HG03139 (cell line): ENCODE measurements around the gene KLRD1.
"Not testable (repeated sequence)": the region's sequence is repeated elsewhere in the genome, so short reads cannot be mapped to it uniquely, and the experiment has no call there.

ENCODE experiments used
- ATAC-seq: cut with Tn5 transposase; IDR thresholded peaks from one replicate; pipeline ENCODE4 v1.9.1; 2021; ENCODE audit not compliant: unreplicated experiment

The KLRD1 gene, protein sequence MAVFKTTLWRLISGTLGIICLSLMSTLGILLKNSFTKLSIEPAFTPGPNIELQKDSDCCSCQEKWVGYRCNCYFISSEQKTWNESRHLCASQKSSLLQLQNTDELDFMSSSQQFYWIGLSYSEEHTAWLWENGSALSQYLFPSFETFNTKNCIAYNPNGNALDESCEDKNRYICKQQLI

DNA sequence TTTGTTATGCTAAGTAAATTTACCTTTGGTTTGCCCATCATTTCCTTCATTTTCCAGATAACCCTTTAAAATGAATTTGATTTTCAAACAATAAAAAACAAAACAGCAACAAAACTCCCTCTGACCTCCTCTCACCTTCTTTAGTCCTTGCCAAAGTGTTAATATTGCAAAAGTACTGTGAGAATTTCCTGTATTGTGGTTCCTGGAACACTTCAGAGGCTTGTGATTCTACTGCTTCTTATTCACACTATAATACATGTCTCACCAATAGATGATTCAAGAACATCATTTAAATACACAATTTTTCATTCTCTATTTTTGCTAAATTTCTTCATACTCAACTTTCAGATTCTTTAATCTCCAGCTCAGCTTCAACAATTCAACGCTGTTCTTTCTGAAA lies at the start of gene KLRD1:
TSS of gene KLRD1 (plus strand) at position 241 of the 400 bp plus-strand sequence. CDS start 208 bp downstream, outside the sequence.
- no peak for ATAC-seq

DNA sequence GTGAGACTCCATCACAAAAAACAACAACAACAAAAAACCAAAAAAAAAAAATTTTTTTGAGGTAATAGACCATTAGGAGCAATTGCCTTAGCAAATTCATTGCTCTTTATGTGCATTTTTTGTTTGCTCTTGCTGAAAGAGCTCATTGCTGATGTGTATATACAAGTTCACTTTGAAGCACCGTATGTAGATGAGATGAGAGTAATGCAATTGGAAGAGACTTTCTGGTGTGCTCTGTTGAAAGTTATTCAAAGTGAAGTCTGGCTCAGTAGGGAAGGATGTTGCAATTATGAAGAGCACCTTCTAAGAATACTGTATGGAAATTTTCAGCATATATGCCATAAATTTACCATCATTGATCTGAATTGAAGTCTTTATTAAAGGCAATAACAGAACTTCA lies 46.7 kb upstream of the KLRD1 start:
- ATAC-seq, result no peak

DNA sequence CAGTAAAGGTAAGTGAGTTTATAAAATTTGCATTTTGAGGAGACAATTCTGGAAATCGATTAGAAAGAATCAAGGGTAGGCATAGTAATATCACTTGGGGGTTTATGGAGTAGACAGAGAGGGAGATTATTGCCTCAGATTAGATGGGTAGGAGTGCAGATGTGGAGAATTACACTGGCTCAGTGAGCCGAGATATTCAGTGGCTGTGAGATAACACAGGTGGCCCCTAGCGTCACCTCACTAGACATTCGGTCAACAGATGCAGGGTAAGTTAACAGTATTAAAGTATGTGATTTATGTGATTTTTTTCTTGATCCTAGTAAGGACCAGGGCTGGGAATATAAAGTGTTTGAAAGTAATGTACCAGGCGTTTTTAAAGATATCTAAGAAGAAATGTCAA lies 39.6 kb upstream of the KLRD1 start:
- no peak for ATAC-seq

DNA sequence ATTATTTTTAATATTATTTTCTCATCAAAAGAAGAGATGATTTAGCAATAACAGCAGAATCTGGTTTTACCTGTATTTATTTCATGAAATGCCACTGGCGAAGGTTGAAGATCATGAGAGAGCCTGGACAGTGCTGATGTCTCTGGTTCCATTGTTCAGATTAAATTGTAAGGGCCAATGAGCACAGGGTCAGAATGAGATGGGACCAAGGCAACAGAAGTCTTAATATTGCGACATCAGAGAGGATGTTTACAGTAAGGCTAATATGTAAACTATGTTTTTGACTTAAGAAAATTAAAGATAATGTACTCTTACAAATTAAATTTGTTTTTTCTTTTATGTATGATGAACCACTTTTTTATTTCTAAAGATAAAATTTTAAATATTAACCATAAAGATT lies 35.2 kb upstream of the KLRD1 start:
- ATAC-seq, result no peak

DNA sequence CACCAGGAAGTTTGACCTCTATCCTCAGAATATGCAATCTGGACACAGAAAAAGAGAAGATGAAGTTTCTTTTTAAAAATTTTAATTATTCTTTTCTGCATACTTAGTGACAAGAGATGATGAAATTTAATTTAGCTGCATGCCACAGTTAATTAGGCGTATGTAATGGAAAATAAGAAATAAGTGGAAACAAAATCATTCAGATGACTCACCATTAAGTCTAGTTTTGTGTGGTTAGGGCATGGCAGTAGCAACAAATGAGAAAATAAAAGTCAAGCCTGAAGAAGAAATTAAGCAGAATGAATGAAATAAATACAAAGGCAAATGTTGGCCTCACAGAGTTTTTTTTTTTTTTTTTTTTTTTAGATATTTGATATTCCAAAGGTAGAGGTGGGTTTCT lies 30.9 kb upstream of the KLRD1 start:
- ATAC-seq, result no peak

DNA sequence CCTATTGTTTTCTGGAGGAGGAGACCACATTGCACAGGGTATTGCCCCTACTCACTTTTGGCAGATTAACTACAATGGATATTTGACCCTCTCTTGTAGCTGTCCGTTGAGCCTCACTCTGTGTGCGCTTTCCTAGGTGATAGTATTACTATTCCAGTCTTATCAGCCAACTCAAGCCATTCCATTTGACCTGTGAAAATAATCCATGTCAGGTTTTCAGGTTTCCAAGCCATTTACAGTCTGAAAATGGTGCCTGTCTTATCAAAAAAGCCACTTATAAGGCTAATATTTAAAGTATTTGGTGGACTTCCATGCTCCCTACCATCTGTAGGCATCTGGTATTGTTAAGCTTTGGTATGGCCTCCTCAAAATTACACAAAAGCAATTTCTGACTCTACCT lies 29.6 kb upstream of the KLRD1 start:
- ATAC-seq, result no peak

DNA sequence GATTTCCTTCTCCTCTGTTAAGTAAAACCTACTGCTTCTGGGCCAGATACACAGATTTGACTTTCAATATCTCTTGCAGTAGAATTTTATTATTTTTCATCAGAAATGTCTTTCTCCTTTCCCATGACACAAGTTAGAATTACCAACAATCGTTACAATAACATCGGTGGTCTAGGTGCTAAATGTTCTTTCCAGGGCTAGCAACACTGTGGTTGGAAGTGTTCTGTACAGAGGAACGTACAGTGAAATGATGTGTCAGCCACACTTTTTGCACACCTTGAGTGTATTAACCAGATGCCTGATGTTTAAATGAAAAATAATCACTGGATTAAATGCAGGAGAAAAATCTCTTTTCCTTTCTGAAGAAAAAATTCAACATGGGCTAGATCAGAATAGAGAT lies 27.7 kb upstream of the KLRD1 start:
- no peak for ATAC-seq

DNA sequence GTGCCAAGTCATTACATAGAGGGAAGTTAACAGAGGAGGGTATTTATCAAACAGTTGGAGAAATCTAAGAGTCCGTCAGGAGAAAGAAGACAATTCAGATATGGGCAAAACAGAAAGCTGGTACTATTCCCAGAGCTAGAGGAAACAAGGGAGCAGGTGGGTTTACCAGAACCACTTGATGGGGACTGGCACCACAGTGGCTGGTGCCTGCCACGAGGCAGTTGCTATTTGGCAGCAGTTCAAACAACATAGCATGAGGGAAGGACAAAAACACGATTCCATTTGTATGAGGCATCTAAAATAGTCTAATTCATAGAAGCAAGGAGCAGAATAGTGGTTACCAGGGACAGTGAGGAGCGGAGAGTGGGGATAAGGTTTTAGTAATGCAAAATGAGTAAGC lies 24.6 kb upstream of the KLRD1 start:
- ATAC-seq, result no peak

DNA sequence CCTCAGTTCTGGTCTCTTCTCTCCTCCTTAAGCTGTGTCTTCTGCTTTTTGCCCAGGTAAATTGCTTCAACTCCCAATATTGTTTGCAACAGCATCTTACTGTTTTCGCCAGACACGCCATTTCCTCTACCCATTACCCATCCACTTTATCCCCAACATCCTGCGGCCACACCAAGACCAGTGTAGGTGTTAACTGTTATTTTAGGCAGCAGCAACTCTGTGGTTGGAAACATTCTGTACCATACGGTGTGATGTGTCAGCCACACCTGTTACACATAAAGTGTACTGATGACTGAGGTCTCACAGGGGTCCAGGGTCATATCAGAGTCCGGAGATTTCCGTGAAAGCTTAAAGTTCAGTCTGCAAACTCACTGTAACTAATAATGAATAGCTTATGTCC lies 21.8 kb upstream of the KLRD1 start:
- no peak for ATAC-seq

DNA sequence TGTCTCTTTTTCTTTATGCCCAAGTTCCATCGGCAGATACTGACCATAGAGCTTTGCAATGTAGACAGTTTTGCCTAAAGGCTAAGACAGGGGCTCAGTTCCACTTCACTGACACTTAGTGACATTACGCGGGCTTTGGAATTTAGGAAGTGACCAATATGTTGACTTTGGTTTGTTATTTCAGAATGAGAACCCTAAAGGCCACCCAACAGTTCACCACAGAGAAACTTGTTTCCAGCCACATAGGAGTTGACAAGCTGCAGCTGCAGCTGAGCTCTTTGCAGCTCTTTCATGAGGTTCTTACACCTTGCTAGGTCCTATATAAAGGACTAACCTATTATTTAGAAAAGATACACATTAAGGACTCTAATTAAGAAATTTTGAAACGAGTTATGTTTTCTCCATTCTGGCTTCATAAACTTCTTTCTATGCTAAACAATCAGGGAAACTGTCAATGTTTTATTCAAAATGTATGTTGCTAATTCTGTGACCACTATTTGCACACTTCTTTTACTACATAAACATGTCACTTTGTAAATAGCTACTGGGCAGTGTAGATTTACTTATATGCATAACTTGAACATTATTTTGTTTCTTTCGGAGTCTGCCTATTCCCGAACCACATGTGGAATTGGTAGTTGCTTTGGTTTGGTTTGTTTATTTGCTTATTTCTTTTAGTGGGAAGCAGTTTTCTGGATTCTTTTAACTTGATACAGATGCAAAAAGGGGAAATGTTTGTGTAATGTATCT lies 18.5 kb upstream of the KLRD1 start:
- ATAC-seq, result no peak

DNA sequence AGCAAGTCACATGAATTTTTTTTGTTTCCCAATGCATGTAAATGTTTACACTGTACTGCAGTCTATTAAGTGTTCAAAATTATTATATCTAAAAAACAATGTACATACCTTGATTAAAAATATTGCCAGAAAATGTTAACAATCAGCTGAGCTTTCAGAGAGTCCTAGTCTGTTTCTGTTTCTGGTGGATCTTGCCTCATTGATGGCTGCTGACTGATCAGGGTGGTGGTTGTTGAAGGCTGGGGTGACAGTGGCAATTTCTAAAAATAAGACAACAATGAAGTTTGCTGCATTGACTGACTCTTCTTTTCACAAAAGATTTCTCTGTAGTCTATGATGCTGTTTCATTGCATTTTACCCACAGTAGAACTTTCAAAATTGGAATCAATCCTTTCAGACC lies 16.6 kb upstream of the KLRD1 start:
- ATAC-seq, result no peak

DNA sequence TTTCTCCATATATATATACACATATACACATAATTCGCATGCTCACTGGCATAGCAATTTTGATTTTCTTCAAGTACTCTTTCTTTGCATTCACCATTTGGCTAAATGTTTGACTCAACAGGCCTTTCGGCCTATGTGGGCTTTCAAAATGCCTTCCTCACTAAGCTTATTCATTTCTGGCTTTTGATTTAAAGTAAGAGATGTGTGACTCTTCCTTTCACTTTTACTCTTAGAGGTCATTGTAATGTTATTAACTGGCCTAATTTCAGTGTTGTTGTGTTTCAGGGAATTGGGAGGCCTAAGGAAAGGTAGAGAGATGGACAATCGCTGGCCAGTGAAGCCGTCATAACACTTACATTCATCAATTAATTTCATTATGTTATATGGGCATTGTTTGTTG lies 14.5 kb upstream of the KLRD1 start:
- no peak for ATAC-seq

DNA sequence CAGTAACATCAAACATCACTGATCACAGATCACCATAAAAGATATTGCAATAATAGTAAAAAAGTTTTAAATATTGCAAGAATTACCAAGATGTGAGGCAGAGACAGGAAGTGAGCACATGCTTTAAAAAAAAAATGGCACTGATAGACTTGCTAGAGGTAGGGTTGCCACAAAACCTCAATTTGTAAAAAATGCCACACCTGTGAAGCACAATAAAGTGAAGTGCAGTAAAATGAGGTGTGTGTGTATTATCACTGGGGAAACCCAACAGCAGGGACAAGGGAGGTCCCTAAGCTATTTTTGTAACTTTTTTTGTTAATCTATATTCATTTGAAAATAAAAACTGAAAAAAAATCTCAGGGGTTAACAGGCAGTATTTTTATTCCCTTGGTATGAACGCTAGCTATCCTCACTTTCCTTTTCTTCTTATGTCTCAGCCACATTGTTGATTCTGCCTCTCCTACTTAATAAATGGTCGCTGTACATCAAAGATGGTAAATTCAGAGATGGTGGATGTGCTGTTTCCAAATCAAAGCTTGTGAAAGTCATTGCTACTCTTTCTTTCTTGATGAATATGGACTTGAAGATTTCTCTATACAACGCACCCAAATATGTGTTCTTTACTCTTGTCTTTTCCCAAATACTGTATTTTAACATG lies 14.0 kb upstream of the KLRD1 start:
- ATAC-seq, result no peak

DNA sequence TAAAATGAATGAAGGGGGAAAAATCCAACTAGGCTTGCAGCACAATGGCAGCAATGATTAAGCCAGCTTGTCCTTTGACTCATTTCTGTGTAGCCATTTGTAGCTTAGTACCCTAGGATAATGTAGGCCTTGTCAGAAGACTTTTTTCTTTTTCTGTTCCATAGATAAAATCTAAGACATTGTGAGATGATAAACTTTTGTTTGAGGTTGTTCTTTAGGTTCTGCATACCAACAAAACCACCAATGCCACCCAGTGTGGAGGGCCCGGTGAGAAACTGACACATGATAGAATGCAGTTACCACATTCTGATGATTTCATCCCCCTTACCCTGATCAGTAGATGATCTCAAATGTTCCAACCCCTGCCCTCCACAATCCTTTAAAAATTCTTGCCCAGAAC lies 6.6 kb upstream of the KLRD1 start:
- ATAC-seq, result no peak

DNA sequence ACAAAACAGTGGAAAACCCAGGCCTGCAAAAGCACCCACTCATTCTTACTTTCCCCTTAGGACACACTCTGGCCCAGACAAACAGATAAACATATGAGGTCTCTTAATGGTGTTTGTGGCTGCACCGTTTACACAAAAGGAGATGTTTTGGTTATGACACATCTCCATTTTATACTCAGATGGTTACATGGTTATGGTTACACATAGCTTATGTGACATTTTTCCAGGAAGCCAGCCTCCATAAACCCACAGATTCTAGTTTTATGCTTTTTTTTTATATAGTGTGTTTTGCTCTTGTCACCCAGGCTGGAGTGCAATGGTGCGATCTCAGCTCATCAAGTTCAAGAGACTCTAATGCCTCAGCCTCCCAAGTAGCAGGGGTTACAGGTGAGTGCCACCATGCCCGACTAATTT lies 3.5 kb upstream of the KLRD1 start:
- ATAC-seq, result no peak

DNA sequence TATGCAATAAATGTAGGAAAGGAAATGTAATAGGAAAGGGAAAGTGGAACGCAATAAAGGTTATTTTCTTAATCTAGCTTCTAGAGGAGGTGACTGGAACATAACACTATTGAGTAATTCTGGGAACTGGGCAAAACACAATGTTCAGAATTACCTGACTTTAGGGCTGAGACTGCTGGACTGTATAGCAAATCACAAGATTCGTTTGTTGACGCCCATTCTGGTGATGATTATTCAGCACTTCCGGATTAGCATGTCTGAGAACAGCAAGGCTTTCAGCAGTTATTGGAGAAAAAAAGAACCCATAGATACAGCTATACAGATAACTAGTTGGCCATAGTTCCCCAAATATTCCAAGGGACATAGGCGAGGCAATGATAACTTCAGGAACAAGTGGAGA lies 2.3 kb upstream of the KLRD1 start:
- ATAC-seq, result no peak

DNA sequence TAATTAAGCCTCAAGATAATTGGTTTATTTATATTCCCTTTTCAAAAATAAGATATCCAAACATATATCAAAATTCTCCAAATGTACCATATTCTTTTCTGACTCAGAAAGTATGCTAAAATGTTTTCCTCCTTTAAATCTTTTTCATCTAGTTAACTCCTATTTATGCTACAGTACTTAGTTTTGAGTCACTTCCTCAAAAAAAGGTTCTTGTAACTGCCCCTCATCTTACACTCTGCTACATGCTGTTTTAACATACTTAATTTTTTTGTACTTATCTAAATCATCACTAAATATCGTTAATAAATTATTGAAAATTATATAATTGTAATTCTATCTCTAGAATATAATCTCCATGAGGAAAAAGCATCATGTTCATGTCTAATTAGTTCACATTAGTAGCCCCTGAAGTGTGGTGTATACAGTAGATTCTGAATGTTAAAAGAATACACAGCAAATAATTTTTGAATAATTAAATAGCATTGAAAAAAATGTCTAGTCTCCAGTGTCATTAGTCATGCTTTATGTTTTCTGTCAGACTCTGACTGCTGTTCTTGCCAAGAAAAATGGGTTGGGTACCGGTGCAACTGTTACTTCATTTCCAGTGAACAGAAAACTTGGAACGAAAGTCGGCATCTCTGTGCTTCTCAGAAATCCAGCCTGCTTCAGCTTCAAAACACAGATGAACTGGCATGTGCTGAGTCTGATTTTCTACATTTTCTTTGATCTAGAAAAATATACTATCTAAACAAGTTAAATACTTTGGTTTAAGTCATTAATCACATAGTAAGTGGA lies 3.5 kb downstream of the KLRD1 start:
- ATAC-seq, result no peak

DNA sequence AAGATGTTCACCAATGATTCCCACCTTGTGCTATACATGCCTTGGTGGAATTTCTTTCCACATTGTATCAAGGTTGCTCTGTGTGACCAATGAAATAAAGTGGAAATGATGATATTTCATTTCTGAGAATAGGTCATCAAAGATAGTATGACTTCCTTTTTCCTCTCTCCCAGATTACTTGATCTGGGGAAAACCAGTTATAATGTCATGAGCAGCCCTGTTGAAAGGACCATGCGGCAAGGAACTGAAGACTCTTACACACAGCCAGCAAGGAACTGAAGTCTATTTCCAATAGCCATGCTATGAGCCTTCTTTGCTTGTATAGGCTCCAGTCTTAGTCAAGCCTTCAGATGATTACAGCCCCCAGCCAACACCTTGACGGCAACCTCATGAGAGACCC lies 11.7 kb downstream of the KLRD1 start:
- ATAC-seq, result no peak

DNA sequence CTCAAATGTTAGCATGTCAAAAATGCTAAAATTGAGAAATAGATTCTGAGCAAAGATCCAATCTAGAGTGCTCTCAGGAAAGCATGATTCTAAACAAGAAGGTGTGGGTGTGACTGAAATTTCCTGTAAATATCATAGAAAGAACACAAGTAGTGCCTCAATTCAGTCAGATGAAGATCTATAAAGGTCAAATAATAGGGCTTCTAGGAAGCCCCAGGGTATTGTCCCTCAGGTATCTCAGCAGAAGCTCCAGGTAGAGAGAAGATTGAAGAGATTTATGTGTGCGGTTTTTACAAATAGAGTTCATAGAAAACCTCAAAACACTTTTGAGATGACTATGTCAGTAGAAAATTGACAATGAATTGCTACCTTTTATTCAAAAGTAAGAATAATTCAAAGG lies 13.0 kb downstream of the KLRD1 start:
- ATAC-seq, result no peak

DNA sequence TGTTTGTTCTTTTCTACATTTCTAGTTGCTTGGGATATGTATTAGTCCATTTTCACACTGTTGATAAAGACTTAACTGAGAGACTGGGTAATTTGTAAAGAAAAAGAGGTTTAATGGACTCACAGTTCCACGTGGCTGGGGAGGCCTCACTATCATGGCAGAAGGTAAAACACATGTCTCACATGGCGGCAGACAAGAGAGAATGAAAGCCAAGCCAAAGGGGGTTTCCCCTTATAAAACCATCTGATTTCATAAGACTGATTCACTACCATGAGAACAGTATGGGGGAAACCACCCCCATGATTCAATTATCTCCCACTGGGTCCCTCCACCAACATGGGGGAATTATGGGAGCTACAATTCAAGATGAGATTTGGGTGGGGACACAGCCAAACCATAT lies 21.0 kb downstream of the KLRD1 start:
- not testable (repeated sequence) for ATAC-seq

DNA sequence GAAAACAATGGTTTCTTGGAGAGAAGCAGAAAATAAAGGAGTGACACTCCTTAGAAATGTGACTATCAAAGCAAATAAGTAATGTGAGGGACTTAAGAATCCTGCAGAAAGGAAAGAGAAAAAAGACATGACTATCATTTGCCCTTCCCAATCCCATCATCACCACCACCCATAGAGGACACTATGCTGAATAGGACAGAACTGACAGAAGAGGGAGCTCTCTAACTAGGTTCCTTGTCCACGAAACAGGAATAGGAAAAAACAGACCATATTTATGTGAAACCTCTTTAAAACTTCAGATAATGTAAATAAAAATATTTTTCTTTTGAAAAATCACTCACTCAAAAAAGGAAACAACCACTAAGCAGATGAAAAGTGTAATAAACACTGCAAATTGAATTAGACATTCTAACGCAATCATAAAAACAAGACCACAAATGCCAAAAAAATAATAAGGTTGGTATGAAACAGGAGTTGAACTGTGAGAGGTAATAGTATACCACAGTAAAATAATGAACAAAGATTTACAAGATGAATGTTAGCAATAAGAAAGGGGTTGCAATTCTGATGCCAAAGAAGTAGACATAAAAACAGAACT lies 24.1 kb downstream of the KLRD1 start:
- ATAC-seq, result no peak
